ENCODE data around the gene RPL38. TPM values are rescaled to one million over a fixed set of nuclear protein-coding genes. Genes with fewer than 3 reads are reported as not detected.

The RPL38 gene
- total and polyA plus RNA-seq, 8 donors: 395 to 1,054 (median 577) TPM

DNA sequence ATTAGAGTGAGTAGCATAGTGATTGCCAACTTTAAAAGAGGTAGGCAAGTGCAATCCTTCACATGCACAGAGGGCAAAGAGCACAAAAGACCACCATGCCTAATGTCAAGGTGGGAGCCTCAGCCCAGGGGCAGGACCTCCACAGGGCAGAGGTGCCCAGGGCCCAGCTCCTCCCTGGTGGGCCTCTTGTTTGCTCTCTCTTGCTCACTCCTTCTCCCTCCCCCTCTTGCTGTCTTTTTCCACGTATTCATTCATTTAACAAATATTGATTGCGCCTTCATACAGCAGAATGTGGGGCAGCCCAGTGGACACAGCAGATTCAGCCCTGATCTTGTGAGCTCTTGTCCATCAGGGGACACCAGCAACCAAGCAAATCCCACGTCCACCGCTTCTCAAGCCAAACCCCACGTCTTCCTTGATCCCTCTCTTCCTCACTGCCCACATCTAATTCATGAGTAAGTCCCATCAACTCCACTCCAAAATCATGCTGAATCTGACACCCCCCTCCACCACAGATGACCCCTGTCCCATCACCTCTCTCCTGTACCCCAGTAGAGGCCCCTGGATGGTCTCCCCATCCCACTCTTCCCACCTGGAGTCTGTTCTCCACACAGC lies 44.1 kb upstream of the RPL38 start:
- no peak for TF ChIP-seq CTCF (IDR thresholded peaks at IDR 0.05)

GRCh38 chr17:74160656-74161502 lies 42.6 kb upstream of the RPL38 start:
- intact Hi-C loops (cut with DNase I): no loop called here
- Histone ChIP-seq H3K9me3 (no peaks in the 10 kb centered on the region), H3K27me3 (no peaks in the 10 kb centered on the region), H3K4me3 (no peak overlapping the region), H3K4me1 (no peaks in the 10 kb centered on the region), H3K27ac (no peak overlapping the region), H3K36me3 (no peaks in the 10 kb centered on the region)
- FAIRE-seq (no peak), DNase-seq (no peak), ATAC-seq (no peak)
- no peak for TF ChIP-seq CTCF (IDR thresholded peaks at IDR 0.05)
- 57 to 69% methylated on average over 23 of the region's 23 CpGs for WGBS, 2 donors

More for the DNA sequence above, 44.1 kb upstream of the RPL38 start:
- intact Hi-C loops (cut with DNase I): no loop called here
- H3K27ac ChIP-seq: no peak overlapping the region
- no peak for FAIRE-seq
- no peak for ATAC-seq
- DNase-seq: no peak
- no peaks in the 10 kb centered on the region for H3K27me3 ChIP-seq
- WGBS, 2 donors: 67 to 75% methylated on average over 5 of the region's 5 CpGs
- no peaks in the 10 kb centered on the region for H3K9me3 ChIP-seq
- H3K36me3 ChIP-seq: no peaks in the 10 kb centered on the region
- no peaks in the 10 kb centered on the region for H3K4me1 ChIP-seq
- no peak overlapping the region for H3K4me3 ChIP-seq

GRCh38 chr17:74161503-74161875 lies 42.0 kb upstream of the RPL38 start:
- ATAC-seq (no peak), FAIRE-seq (no peak), DNase-seq (no peak)
- TF ChIP-seq CTCF (IDR thresholded peaks at IDR 0.05): no peak
- Histone ChIP-seq H3K9me3 (no peaks in the 10 kb centered on the region), H3K27me3 (no peaks in the 10 kb centered on the region), H3K4me3 (no peak overlapping the region), H3K27ac (no peak overlapping the region), H3K4me1 (no peaks in the 10 kb centered on the region), H3K36me3 (no peaks in the 10 kb centered on the region)
- intact Hi-C loops (cut with DNase I): no loop called here
- WGBS, 2 donors: 63 to 71% methylated on average over 11 of the region's 11 CpGs

DNA sequence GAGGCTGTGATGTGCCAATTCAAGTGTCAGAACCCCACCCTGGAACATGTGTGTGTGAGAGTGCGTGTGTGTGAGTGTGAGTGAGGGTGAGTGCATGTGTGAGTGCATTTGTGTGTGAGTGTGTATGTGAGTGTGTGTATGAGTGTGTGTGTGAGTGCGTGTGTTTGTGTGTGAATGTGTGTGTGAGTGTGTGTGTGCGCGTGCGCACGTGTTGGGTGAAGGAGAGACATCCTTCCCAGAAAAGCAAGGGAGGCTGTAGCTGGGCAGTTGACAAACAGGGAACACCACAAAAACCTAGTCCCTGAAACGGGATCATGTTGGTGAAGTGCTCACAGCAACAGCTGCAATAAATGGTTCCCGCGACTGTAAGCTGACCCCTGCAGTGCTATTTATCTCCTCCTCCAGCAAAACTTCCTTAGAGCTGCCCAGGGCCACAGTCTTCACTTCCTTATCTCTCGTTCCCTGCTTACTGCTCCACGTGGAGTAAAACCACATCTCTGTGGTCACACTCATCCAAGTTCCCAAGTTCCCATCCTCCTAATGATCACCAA lies 40.1 kb upstream of the RPL38 start:
- no peaks in the 10 kb centered on the region for H3K27me3 ChIP-seq
- ATAC-seq (no peak), FAIRE-seq (no peak), DNase-seq (no peak)
- WGBS, 2 donors: 46 to 55% methylated on average over 11 of the region's 11 CpGs
- H3K27ac ChIP-seq: no peak overlapping the region
- H3K36me3 ChIP-seq: no peaks in the 10 kb centered on the region
- no peak overlapping the region for H3K4me3 ChIP-seq
- intact Hi-C loops (cut with DNase I): no loop called here
- no peaks in the 10 kb centered on the region for H3K4me1 ChIP-seq
- TF ChIP-seq CTCF (IDR thresholded peaks at IDR 0.05): no peak
- no peaks in the 10 kb centered on the region for H3K9me3 ChIP-seq

DNA sequence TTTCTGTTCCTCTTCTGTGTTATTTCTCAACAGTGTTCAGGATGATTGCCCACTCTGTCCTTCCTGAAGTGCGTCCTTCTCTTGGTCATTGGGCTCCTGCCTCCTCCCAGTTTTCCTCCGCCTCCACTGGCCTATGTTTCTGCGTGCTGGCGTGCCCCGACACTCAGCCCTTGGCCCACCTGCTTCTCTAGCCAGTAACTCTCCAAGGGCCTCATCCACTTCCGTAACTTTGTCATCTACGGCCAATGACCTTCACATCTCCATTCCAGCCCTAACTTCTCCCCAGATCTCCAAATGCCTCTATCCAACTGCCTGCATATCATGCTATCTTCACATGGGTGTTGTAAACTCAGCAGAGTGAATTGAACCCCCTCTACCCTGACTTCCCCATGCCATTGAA lies 39.6 kb upstream of the RPL38 start:
- no peaks in the 10 kb centered on the region for H3K9me3 ChIP-seq
- DNase-seq: no peak
- no peak for FAIRE-seq
- no peak for ATAC-seq
- H3K4me3 ChIP-seq: no peak overlapping the region
- no peak for TF ChIP-seq CTCF (IDR thresholded peaks at IDR 0.05)
- H3K27me3 ChIP-seq: no peaks in the 10 kb centered on the region
- WGBS, 2 donors: 66 to 84% methylated on average over 7 of the region's 7 CpGs
- no peak overlapping the region for H3K27ac ChIP-seq
- H3K36me3 ChIP-seq: no peaks in the 10 kb centered on the region
- intact Hi-C loops (cut with DNase I): no loop called here
- no peaks in the 10 kb centered on the region for H3K4me1 ChIP-seq

Measured in pancreas (tissue), 10 donors.